ENCODE data around the gene SLC25A21. TPM values are rescaled to one million over a fixed set of nuclear protein-coding genes. Genes with fewer than 3 reads are reported as not detected.

Gene SLC25A21
- total and polyA plus RNA-seq, 2 experiments from 2014 or later: 10.6 to 12.1 TPM

DNA sequence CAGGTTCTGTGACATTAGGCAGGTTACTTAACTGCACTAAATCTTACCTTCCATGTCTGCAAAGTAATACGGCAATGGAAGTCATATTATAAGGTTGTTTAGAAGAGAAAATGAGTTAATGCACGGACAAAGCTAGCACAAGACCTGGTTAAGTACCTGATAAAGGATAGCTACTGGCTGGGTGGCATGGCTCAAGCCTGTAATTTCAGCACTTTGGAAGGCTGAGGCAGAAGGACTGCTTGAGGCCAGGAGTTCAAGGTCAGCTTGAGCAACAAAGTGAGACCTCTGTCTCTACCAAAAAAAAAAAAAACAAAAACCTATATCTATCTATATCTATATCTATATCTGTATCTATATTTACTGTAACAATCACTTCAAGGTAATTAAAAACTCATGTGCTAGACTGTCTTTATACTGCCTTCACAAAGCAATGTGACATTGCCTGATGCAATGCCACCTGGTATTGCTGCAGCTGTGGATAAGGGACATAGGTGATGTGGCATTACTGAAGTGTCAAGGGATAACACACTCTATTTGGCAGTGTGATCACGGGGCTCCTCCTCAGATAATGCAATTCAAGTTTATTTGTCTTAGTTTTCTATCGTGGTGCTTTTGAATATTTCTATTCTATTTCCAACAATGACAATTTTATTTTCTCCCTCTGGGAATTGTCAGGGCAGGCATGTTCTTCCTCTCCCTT lies 403.6 kb downstream of the SLC25A21 start (continued):
- TF ChIP-seq, protein P1, sequence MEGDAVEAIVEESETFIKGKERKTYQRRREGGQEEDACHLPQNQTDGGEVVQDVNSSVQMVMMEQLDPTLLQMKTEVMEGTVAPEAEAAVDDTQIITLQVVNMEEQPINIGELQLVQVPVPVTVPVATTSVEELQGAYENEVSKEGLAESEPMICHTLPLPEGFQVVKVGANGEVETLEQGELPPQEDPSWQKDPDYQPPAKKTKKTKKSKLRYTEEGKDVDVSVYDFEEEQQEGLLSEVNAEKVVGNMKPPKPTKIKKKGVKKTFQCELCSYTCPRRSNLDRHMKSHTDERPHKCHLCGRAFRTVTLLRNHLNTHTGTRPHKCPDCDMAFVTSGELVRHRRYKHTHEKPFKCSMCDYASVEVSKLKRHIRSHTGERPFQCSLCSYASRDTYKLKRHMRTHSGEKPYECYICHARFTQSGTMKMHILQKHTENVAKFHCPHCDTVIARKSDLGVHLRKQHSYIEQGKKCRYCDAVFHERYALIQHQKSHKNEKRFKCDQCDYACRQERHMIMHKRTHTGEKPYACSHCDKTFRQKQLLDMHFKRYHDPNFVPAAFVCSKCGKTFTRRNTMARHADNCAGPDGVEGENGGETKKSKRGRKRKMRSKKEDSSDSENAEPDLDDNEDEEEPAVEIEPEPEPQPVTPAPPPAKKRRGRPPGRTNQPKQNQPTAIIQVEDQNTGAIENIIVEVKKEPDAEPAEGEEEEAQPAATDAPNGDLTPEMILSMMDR (conservative IDR thresholded peaks at IDR 0.05; ENCODE audit: low read depth in 2 of 2): no peak
- no peak for TF ChIP-seq STAT1 (IDR thresholded peaks at IDR 0.05; ENCODE audit: unreplicated experiment)
- TF ChIP-seq JUNB (IDR thresholded peaks at IDR 0.05; ENCODE audit: unreplicated experiment): no peak
- TF ChIP-seq, protein P2, sequence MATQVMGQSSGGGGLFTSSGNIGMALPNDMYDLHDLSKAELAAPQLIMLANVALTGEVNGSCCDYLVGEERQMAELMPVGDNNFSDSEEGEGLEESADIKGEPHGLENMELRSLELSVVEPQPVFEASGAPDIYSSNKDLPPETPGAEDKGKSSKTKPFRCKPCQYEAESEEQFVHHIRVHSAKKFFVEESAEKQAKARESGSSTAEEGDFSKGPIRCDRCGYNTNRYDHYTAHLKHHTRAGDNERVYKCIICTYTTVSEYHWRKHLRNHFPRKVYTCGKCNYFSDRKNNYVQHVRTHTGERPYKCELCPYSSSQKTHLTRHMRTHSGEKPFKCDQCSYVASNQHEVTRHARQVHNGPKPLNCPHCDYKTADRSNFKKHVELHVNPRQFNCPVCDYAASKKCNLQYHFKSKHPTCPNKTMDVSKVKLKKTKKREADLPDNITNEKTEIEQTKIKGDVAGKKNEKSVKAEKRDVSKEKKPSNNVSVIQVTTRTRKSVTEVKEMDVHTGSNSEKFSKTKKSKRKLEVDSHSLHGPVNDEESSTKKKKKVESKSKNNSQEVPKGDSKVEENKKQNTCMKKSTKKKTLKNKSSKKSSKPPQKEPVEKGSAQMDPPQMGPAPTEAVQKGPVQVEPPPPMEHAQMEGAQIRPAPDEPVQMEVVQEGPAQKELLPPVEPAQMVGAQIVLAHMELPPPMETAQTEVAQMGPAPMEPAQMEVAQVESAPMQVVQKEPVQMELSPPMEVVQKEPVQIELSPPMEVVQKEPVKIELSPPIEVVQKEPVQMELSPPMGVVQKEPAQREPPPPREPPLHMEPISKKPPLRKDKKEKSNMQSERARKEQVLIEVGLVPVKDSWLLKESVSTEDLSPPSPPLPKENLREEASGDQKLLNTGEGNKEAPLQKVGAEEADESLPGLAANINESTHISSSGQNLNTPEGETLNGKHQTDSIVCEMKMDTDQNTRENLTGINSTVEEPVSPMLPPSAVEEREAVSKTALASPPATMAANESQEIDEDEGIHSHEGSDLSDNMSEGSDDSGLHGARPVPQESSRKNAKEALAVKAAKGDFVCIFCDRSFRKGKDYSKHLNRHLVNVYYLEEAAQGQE (IDR thresholded peaks at IDR 0.05; ENCODE audit: unreplicated experiment): no peak
- TF ChIP-seq NANOG (IDR thresholded peaks at IDR 0.05; ENCODE audit: borderline replicate concordance): no peak
- TF ChIP-seq, protein P3, sequence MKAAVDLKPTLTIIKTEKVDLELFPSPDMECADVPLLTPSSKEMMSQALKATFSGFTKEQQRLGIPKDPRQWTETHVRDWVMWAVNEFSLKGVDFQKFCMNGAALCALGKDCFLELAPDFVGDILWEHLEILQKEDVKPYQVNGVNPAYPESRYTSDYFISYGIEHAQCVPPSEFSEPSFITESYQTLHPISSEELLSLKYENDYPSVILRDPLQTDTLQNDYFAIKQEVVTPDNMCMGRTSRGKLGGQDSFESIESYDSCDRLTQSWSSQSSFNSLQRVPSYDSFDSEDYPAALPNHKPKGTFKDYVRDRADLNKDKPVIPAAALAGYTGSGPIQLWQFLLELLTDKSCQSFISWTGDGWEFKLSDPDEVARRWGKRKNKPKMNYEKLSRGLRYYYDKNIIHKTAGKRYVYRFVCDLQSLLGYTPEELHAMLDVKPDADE (IDR thresholded peaks at IDR 0.05): no peak
- no peak for TF ChIP-seq EZH2 (IDR thresholded peaks at IDR 0.05; ENCODE audit: low read depth, unreplicated experiment)

DNA sequence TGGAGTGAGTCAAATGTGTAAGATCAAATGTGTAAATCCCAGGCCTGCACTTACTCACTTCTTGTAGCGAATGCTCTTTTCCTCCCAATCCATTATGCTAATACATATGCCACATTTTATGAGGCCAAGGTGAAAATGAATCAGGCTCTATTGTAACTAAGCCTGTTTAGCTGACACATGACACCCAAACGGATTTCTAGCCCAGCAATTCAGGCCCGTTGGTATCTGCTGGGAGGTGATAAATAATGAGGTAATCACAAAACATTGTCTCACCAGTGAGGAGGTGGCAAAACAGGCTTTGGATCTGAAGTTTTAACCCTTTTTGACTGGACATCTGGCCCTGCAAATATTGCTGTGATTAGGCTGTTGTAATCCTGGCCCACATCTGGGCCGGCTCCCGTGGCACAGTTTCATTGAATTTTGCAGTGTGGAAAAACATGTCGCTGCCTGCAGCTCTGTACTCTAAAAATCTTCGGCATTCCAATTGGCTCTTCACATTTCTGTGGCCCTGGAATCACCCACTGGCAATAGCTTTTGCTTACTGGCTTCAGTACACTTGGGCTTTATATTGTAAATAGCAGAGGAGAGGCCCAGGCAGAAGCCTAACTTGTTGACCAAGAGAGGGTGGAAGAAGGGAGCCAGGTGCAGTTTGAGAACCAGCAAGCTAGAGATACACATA lies 404.7 kb downstream of the SLC25A21 start:
- peak overlapping the region; percentile 5; the same call in 1 of the 2 replicates for H2AFZ ChIP-seq
- ATAC-seq (peak; percentile 73), DNase-seq (ENCODE audit: low spot score) (peak; percentile 62)
- peak overlapping the region; percentile 93 for H3K27ac Mint-ChIP-seq
- H3K9me3 Mint-ChIP-seq: no peaks in the 10 kb centered on the region
- no peaks in the 10 kb centered on the region for H3K36me3 ChIP-seq (ENCODE audit: insufficient read depth)
- H3K4me3 Mint-ChIP-seq: no peak overlapping the region
- peaks cover 32% of the 10 kb centered on the region for H3K4me1 Mint-ChIP-seq
- 0 out of 2 replicates have a peak overlapping the region, but pooled peaks have one; percentile 1 for H3K4me2 ChIP-seq
- H3F3A ChIP-seq (replicated peaks; ENCODE audit: low read depth): no peaks in the 10 kb centered on the region
- H3K9me2 ChIP-seq (ENCODE audit: insufficient read depth): peaks cover 10% of the 10 kb centered on the region
- H3K27me3 Mint-ChIP-seq (ENCODE audit: insufficient read depth, low read depth, poor library complexity): peaks cover 4% of the 10 kb centered on the region
- no peaks in the 10 kb centered on the region for H3K79me2 ChIP-seq (replicated peaks; ENCODE audit: insufficient read depth)
- no peaks in the 10 kb centered on the region for H3K27me3 ChIP-seq (ENCODE audit: insufficient read depth)
- H4K20me1 ChIP-seq (replicated peaks; ENCODE audit: insufficient read depth): no peaks in the 10 kb centered on the region
- no peak overlapping the region for H3K4me3 ChIP-seq
- H3K4me1 ChIP-seq (ENCODE audit: insufficient read depth): peaks cover 7% of the 10 kb centered on the region
- H3K36me3 Mint-ChIP-seq (ENCODE audit: low read depth): no peaks in the 10 kb centered on the region
- peak overlapping the region; percentile 18; the same call in 1 of the 2 replicates for H3K27ac ChIP-seq (ENCODE audit: low read depth)
- TF ChIP-seq, protein P1 (conservative IDR thresholded peaks at IDR 0.05; ENCODE audit: low read depth in 2 of 2): no peak
- TF ChIP-seq STAT1 (IDR thresholded peaks at IDR 0.05; ENCODE audit: unreplicated experiment) (no peak), EZH2 (IDR thresholded peaks at IDR 0.05; ENCODE audit: low read depth, unreplicated experiment) (no peak), JUNB (IDR thresholded peaks at IDR 0.05; ENCODE audit: unreplicated experiment) (no peak), EZH2phosphoT487 (IDR thresholded peaks at IDR 0.05; ENCODE audit: unreplicated experiment) (no peak), NANOG (IDR thresholded peaks at IDR 0.05; ENCODE audit: borderline replicate concordance) (no peak), ZNF114 (CRISPR knock-in tag; IDR thresholded peaks at IDR 0.05) (no peak), CREB1 (CRISPR knock-in tag; IDR thresholded peaks at IDR 0.05; ENCODE audit: low read depth) (no peak)
- TF ChIP-seq, protein P3 (IDR thresholded peaks at IDR 0.05): no peak

Data from GM23338 (cell line).